ENCODE measurements around the gene LPAR3. TPM values are rescaled to one million over a fixed set of nuclear protein-coding genes. Genes with fewer than 3 reads are reported as not detected.

The LPAR3 gene
- total RNA-seq, 1 donor from 2014 or later = not detected

- no peak for DNase-seq (ENCODE audit: low spot score in 2 of 2)
- H3K4me1 ChIP-seq = no peaks in the 10 kb centered on the region
- no peak overlapping the region for H3K4me3 ChIP-seq
- H3K27me3 ChIP-seq = no peaks in the 10 kb centered on the region
- no peaks in the 10 kb centered on the region for H3K36me3 ChIP-seq
- intact Hi-C loops (cut with DNase I) = no loop called here
- H3K27ac ChIP-seq = no peak overlapping the region
- TF ChIP-seq, protein P1, sequence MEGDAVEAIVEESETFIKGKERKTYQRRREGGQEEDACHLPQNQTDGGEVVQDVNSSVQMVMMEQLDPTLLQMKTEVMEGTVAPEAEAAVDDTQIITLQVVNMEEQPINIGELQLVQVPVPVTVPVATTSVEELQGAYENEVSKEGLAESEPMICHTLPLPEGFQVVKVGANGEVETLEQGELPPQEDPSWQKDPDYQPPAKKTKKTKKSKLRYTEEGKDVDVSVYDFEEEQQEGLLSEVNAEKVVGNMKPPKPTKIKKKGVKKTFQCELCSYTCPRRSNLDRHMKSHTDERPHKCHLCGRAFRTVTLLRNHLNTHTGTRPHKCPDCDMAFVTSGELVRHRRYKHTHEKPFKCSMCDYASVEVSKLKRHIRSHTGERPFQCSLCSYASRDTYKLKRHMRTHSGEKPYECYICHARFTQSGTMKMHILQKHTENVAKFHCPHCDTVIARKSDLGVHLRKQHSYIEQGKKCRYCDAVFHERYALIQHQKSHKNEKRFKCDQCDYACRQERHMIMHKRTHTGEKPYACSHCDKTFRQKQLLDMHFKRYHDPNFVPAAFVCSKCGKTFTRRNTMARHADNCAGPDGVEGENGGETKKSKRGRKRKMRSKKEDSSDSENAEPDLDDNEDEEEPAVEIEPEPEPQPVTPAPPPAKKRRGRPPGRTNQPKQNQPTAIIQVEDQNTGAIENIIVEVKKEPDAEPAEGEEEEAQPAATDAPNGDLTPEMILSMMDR (IDR thresholded peaks at IDR 0.05) = no peak
- no peaks in the 10 kb centered on the region for H3K9me3 ChIP-seq
Observed at GRCh38 chr1:84776639-84777038, 116.4 kb downstream of the LPAR3 start.

- H3K27me3 ChIP-seq = no peaks in the 10 kb centered on the region
- H3K4me1 ChIP-seq = no peaks in the 10 kb centered on the region
- H3K4me3 ChIP-seq = no peak overlapping the region
- DNase-seq (ENCODE audit: low spot score in 2 of 2) = no peak
- no peak overlapping the region for H3K27ac ChIP-seq
- intact Hi-C loops (cut with DNase I) = no loop called here
- TF ChIP-seq, protein P1 (IDR thresholded peaks at IDR 0.05) = no peak
- H3K9me3 ChIP-seq = no peaks in the 10 kb centered on the region
- H3K36me3 ChIP-seq = no peaks in the 10 kb centered on the region
Observed at GRCh38 chr1:84775535-84775920, 117.5 kb downstream of the LPAR3 start.

DNA sequence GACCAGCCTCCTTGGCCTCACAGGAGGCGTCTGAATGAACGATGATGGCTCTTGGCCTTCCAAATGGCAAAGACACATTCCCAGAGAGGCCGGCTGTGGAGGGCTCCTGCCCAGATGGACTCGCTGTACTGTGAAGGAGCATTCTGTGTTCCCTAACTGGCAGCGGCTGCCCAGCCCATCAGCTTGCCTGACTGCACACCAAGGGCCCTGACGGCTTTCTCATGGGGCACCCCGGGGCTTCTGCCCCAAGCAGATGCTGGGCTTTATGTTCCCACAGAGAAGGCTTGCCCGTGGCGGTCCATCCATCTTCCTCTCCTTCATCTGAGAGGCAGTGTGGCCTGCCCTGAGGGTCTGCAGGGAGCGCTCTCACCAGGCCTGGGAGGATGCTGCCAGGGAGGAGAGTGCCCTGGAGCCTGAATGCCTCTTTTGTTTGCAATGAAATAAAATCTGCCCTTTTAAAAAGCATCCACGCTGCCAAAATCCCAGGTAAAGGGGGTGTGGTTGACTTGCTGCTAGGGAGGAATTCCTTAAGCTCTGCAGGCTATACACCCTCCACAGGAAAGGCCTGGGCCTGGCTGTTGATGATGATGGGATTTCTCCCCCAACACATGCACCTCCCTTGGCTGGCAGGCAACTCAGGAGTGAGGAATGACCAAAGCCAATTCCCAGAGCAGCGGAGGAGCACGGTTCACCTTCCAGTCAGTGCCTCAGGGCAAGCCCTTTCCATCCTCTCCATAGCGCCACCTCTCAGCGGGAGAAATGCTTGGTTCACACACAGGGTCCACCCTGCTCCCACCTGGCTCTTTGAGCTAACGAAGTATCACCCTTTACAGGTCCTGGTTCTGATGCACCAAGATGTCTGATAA is 118.1 kb downstream of the LPAR3 start:
- no peak overlapping the region for H3K27ac ChIP-seq
- intact Hi-C loops (cut with DNase I) = loop anchor here (5.0 kb wide), 1 partner anchor 162 kb away; no protein-coding TSS in a partner anchor

DNA sequence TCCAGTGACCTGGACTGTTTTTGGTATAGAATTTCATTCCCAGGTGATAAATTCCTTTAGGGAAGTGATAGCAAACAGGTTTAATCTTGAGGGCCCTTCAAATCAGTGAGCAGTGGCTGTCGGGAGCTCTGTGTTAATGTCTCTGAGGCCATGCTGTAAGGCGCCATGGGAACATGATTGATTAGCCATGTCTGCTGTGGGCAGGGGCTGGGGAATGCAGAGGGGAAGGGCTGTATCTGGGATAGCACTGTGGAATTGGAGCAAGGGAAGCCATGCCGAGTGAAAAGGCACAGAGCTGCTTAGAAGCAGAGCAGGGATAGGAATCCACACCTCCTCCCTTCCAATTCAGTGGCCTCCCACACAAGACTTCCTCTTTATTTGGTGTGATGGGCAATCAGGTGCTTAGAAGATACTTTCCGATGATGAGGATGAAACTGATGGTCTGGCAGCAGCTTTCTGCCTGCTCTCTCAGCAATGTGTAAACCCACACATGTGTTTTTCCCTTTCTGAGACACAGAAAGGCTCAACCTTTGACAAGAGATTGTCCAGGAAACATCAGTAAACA is 119.0 kb downstream of the LPAR3 start:
- TF ChIP-seq, protein P1 (IDR thresholded peaks at IDR 0.05) = no peak
- Histone ChIP-seq H3K4me3 (no peak overlapping the region), H3K4me1 (no peaks in the 10 kb centered on the region), H3K9me3 (no peaks in the 10 kb centered on the region), H3K27me3 (no peaks in the 10 kb centered on the region), H3K27ac (no peak overlapping the region), H3K36me3 (no peaks in the 10 kb centered on the region)
- intact Hi-C loops (cut with DNase I) = loop anchor here (5.0 kb wide), 1 partner anchor 163 kb away; no protein-coding TSS in a partner anchor
- no peak for DNase-seq (ENCODE audit: low spot score in 2 of 2)

More for the DNA sequence above, 118.1 kb downstream of the LPAR3 start:
- Histone ChIP-seq H3K9me3 (no peaks in the 10 kb centered on the region), H3K36me3 (no peaks in the 10 kb centered on the region), H3K4me3 (no peak overlapping the region), H3K27me3 (no peaks in the 10 kb centered on the region), H3K4me1 (no peaks in the 10 kb centered on the region)
- DNase-seq (ENCODE audit: low spot score in 2 of 2) = no peak
- TF ChIP-seq, protein P1 (IDR thresholded peaks at IDR 0.05) = no peak

GRCh38 chr1:84773195-84773594 is 119.8 kb downstream of the LPAR3 start:
- no peaks in the 10 kb centered on the region for H3K27me3 ChIP-seq
- intact Hi-C loops (cut with DNase I) = loop anchor here (5.0 kb wide), 1 partner anchor 164 kb away; no protein-coding TSS in a partner anchor
- TF ChIP-seq, protein P1 (IDR thresholded peaks at IDR 0.05) = no peak
- no peaks in the 10 kb centered on the region for H3K4me1 ChIP-seq
- no peaks in the 10 kb centered on the region for H3K36me3 ChIP-seq
- no peak for DNase-seq (ENCODE audit: low spot score in 2 of 2)
- no peak overlapping the region for H3K4me3 ChIP-seq
- no peaks in the 10 kb centered on the region for H3K9me3 ChIP-seq
- H3K27ac ChIP-seq = no peak overlapping the region

Data from ascending aorta (tissue), 2 donors.